Stimulated activated CD4-positive, alpha-beta T cell treated with anti-CD3 and anti-CD28 coated beads, Interleukin-1b, Interleukin-23, amount 100 ng/mL, for 1 hour (primary cell): Measurements from ENCODE around the gene AHSA1.

Experiments
- DNase-seq, 2 donors: peaks; one replicate each; pipeline ENCODE4 v3.0.0-alpha.2; 2020; ENCODE audit warnings: low read depth in 2 of 2

Gene AHSA1

DNA sequence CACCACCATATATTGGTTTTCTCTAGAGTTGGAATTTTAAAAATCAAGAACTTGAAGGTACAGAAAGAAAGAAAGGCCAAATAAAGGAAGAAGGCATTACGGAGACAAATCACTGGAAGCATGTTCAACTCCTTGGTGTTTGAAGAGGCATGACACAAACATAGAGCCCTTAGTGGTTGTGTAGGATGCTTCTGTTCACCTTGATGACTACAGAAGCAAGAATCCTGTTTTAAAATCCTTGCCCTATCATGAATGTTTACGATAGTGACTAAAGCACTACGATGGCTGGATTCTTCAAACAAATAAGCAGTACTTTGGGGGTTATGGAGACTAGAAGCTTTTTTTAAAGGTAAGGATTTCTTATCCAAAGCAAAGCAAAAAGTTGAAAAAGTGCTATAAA, 51.0 kb downstream of the AHSA1 start:
- no peak for DNase-seq

DNA sequence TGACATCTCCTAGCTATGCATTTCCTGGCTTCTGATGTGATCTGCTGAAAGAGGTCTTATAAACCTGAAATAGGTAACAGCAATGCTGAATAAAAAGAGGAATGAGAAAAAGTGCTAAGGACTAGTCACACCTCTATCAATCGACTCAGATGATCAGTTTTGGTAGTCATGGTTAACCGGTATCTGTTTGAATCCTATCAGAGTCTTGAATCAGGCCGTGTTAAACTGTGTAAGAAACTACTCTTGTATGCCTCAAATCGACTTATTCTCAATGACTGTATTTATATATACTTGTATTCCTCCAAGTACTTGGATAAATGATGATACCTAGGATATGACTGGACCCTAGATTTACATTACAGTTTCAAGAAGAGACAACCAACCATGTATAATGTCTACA, 51.5 kb downstream of the AHSA1 start:
- DNase-seq = no peak

DNA sequence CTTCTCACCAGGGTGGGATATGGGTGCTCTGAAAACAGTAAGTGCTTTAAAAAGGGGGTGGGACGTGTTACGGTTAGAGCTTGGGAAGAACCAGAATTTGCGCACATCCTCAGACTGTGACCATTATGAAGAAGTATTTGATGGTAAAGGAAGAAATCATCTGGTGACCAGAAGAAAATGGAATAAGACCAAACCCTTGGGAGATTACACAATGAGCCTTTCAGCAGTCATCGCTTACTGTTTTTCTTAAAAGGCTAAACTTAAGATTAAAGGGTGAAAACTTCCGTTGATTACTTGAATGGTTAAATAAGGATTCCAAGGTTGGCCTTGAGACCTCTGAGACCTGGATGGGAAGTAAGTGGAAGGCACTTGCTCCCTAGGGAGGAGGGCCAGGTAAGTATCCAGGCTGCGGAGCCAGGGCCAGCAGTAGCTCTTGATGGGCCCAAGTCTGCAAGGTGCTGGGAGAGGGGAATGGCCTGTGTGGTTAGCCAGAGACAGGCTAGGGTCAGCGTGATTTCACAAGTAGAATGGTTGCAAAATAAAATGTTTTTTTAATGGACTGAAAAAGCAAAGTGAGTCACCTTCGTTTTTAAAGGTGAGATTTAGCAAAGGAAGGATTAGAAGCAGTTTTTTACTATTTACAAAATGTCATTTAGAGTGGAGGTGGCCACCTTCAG, 53.7 kb downstream of the AHSA1 start:
- DNase-seq = no peak

DNA sequence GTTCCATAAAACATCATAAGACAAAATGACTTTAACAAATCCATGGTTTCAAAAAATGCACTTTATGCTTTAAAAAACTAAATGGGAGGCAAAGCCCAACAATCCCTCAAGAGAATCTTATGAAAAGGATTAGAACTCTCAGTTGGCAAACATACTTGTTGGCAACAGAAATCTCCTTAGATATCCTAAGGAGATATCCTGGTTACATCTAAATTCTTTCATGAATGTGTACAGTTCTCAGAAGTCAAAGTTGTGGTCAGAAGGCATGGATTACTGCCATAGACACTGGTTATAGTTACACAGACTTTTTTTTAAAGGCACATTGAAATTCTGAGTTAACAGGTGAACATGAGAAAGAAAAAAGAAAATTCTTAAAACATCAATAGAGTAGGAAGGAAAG, 58.2 kb downstream of the AHSA1 start:
- no peak for DNase-seq
